NAMALWA (cell line): ENCODE results near the gene NKAIN2.
"Not testable (repeated sequence)": the region's sequence is repeated elsewhere in the genome, so short reads cannot be mapped to it uniquely, and the experiment has no call there.

Experiments
- DNase-seq: peaks from one replicate; pipeline ENCODE4 v3.0.0-alpha.2; 2015; ENCODE audit warnings: low spot score

NKAIN2 gene

DNA sequence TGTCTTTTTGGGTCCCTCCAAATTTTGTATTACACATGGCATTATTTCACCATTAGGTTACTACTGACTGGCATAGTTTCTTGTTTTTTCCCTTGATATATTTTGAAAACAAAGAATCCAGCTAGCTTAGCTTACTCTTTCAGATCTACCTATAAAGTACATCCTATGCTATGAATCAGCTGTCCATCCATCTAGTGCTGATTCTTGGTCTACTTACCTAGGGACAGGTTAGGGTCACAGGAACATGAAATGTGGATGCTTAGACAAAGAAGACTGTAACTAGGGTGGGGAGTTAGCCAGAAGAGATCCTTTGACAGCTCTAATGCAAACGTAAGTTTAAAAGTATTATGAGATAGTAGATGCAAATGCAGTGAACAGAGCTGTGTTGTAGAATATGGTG is 91.7 kb downstream of the NKAIN2 start:
- DNase-seq: no peak

DNA sequence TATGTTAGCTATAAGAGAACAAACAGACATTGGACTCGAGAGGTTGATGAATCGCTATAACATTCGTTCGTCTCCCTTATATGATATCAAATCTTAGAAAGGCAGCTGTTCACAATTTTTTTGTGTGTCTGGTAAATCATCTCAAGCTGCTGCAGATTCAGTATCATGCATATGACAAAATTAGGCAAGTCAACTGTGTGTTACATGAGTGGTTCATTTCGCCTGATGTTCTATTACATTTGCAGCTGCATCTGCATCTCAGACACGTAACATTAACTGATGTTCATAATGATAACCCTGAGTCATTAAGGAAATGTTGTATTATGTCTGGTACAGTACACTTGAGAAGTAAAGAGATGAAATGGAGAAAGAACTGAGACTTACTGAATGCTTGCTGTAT is 92.1 kb downstream of the NKAIN2 start:
- no peak for DNase-seq

DNA sequence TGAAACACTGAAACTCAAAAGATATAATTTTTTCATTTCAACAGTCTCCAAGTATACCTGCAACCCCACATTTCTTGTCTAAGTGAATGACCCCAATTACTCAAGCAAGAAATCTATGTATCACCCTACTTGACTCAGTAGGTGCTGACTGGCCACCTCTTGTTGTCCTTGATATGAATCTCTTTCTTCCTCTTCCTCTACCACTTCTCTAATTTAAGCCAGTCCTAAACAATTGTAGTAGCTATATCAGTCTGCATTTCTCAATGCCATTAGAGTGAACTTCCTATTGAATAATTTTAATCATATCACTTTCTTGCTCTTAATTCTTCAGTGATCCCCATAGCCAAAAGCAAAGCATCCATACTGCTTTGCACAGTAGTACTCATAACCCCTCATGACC is 93.2 kb downstream of the NKAIN2 start:
- no peak for DNase-seq

DNA sequence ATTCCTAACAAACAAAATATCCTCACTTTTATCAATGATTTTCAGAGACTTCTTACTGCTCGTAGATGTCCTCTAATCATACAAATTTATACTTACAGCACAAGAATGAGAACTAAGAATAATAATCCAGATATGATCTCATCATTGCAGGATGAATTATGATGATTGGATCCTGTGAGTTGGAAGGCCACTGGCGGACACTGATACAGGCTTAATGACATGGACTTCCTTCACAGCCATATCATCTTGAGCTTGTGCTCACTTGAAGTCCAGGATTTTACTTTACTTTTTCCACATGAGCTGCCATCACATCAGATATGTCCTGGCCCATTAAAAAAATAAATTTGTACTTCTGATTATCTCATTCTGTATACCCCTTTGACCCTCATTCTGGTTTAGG is 94.3 kb downstream of the NKAIN2 start:
- DNase-seq: no peak

DNA sequence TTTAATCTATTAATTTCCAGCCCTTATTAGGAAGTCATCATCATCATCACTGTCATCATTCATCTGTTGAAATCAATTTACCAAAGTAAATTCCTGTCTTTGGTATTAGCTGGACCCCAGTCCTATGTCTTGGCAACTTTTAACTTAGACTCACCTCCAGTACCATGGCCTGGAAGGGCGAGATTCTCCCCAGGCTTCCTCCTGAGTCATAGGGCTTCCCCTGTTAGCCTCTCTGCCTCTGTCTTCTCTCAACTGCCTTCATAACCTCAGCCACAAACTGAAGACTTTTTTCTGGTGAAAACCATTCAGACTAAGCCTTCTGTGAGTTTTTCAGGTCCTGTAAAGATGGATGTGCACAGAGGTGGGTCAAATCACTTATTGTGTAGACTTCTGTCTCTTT is 95.0 kb downstream of the NKAIN2 start:
- no peak for DNase-seq

DNA sequence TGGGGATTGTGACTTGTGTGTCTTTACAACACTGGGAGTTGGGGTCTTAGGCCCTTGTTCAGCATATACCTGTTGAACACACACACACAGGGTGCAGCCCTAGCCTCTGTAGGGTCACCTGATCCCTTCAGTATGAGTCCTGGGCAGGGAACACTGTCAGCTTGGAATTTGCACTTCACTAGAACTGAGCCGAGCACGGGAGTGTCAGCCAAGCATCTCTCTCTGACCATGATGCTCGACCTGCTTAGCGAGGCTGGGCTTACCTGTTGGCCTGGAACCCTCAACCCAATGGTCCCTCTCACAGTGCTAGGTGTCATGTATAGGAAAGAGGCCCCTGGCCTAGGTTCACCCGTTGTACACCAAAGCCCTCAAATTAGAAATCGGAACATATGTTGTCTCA is 96.1 kb downstream of the NKAIN2 start:
- DNase-seq: no peak

DNA sequence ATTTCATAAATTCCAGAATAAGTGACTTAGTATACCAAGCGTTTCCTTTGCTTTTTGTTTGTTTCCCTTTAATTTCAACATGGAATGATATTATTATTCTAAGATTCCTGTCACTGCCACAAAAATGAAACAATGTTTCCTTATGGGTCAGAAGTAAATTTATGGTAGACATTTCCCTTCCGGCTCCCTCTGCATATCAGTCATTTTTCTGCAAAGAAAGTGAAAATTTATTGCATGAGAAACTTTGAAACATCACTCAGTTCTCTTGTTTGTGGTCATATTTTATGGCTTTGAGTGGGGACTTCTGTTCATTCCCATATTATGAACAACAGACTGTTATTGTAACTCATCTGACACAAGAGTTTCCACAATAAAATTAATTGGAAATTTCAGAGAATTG is 97.8 kb downstream of the NKAIN2 start:
- no peak for DNase-seq

DNA sequence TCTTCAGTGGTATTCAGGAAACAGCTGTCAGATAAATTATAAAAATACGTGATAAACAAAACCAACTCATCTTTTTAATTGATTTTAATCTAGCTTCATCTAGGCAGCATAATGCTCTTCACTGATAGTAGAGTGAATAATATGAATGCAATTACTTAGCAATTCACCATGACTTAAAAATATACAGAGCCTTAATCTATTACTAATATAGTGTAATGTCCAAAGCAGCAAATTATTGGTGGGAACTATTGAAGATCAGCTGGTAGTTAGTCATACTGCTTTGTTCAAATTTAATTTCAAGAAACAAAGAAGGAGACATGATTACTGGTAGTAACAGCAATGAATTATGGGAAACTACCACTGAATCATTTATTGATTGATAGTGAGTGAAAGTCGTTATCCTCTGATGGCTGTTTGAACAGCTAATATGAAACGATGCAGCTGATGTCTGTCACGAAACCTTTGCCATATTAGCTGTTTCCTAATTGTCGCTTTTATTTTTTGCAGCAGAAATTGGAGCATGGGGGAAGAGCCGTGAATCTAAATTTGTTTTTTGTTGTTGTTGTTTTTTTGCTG is 99.2 kb downstream of the NKAIN2 start:
- DNase-seq: no peak

DNA sequence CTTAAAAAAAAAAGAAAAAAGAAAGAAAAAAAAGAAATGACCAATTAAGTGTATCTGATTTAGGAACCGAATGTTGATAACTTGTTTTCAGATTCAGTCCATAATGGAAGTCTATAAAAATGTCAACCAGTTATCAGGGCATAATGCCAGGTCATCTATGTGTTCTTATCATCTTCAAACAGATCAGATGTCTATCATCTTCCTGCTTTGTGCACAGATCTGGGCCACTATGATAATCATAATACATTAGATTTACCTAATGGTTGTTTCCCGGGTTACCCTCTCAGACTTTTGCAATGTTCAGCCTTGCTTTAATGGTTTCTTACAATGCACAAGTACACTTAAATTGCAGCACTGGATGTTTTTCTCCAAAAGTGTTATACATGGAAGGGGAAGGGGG is 100.6 kb downstream of the NKAIN2 start:
- no peak for DNase-seq

DNA sequence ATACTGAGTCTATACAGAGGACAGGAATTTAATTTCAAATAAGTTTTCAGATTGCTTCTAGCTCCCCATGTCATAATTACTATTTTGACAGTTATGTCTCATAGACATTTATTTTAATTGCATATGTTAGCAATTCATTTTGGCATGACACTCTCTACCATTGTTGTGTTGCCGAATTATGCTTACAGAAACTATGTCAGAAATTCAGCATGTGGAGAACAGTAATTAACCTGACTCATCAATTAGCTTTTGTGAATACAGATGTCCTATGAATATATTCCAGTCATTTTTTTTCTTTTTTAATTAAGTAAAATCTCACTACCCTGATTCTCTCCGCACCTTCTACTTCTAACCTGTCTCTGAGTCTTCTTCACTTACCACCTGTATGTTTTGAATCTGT is 105.1 kb downstream of the NKAIN2 start:
- DNase-seq: no peak

DNA sequence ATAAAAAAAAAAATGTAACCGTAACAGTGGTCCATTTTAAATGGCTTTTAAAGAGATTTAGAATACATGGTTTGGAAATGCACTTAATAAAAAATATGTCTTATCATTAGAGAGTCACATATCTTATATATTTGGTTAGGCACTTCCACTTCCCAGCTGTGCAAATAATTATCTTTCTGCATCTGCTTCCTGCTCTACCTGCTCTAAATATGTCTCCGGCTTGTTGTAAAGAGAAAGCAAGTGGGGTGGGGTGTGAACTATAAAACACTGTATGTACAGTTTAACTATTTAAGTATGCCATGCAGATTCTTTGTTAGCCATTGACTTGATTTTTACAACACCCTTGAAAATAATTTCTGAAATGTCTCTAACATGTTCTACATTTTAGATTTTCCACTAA is 106.3 kb downstream of the NKAIN2 start:
- no peak for DNase-seq

DNA sequence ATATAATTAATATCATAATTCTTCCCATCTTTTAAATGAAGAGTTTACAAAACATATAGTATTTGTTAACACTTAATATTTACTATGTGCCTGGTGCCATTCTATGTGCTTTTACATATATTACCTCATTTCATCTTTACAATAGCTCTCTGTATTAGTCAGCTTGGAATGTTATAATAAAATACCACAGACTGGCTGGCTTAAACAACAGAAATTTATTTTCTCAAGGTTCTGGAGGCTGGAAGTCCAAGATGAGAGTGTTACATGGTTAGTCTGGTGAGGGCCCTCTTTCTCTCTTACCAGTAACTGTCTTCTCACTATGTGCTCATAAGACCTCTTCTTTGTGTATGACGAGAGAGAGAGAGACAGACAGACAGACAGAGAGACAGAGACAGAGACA is 110.2 kb downstream of the NKAIN2 start:
- DNase-seq: no peak

DNA sequence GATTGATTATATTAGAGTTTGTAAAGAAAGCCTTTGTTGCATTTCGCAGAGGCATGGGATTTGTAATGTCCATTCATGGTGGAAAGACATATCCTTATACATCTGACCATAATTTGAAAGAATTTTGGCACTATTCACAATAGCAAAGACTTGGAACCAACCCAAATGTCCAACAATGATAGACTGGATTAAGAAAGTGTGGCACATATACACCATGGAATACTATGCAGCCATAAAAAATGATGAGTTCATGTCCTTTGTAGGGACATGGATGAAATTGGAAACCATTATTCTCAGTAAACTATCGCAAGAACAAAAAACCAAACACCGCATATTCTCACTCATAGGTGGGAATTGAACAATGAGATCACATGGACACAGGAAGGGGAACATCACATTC is 119.7 kb downstream of the NKAIN2 start:
- DNase-seq: not testable (repeated sequence)

DNA sequence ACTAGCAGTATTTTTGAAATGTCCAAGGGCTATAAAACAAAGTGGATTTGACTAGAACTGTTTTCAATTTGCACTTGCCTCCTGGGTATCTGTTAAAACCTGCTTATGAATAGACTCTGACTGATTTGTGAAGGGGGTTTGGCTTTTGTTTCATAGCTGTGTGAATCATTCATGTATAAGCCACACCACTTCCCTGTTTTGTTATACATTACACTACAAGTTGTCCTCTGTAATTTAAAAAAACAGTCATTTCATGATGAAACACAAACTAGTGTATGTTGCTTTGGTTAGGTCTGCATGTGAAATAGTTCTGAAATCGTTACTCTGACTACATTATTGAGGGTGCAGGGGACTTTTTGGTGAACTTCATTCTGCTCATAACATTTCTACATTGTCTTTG is 121.7 kb downstream of the NKAIN2 start:
- DNase-seq: no peak

DNA sequence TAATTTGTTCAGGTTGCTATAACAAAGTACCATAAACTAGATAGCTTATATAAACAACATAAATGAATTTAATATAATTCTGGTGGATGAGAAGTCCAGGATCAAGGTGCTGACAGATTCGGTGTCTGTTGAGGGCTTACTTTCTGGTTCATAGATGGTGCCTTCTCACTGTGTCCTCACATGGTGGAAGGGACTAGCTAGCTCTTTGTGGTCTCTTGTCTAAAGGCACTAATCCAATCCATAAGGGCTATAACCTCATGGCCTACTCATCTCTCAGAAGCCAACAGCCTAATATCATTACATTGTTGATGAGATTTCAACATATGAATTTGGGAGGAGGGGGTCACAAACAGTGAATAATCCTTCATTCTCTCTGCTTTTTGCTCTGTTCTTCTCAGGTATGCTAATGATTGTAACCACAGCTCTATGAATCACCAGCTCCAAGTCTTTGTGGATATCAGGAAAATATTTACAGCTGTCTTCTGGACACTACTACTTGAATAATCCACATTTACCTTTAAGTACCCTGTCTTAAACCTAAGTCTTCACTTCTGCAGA is 122.3 kb downstream of the NKAIN2 start:
- DNase-seq: no peak

DNA sequence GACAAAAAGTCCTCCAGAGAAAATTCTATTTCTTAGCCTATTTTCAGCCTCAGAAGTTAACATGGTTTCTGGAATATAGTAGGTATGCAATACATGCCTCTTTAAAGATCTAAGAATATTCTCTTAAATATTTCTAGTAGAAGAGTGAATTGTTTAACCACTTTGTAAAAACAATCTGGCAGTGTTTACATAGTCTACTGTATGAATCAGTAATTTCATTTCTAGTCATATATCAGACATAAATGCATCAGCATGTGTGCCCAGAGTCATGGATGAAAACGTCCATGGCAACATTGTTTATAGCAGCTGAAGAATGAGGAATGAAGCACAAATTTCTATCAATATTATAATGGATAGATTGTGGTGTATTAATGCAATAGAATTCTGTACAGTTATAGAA is 124.9 kb downstream of the NKAIN2 start:
- no peak for DNase-seq

DNA sequence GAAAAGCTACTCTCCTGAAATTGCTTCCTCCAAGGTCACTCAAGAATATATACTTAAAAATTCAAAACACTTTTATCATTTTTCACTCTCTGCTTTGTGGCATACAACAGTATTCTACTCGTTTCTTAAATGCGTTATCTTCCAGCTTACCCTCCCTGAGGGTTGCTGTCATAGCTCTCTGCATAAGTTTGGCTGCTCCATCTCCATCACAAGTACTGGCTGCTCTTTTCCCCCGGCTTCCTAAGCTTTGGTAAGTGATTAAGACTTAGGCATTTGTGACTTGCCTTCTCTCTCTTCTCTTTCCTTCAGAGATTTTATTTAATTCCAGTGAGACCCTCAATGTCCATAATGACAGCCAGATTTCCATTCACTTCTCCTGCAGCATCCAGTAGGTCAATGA is 128.3 kb downstream of the NKAIN2 start:
- no peak for DNase-seq

DNA sequence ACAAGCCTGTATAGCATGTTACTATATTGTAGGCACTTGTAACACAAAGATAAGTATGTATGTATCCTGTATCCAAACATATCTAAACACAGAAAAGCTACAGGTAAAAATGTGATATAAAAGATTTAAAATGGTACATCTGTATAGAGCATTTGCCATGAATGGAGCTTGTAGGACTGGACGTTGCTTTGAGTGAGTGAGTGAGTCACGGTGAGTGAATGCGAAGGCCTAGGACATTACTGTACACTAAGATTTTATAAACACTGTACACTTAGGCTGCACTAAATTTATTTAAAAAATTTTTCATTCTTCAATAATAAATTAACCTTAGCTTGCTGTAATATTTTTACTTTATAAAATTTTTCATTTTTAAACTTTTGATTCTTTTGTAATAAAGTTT is 136.9 kb downstream of the NKAIN2 start:
- DNase-seq: no peak

DNA sequence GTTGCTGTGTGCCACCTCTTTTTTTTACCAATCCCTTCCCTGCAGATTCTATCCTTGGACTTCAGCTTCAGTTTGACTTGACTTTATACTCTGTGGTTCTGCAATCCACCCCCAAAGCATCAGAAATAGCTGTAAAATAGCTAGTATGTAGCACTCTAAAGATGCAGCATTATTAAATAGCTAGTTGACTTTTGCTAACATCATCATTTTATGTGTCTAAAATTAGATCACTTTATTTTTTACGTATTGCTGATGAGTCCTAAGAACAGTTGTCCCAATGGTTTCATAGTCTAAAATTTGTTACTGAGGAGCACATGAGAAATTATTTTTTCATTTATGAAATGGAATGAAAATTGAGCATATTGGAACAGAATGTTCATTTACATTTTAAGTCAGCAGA is 138.2 kb downstream of the NKAIN2 start:
- DNase-seq: no peak

DNA sequence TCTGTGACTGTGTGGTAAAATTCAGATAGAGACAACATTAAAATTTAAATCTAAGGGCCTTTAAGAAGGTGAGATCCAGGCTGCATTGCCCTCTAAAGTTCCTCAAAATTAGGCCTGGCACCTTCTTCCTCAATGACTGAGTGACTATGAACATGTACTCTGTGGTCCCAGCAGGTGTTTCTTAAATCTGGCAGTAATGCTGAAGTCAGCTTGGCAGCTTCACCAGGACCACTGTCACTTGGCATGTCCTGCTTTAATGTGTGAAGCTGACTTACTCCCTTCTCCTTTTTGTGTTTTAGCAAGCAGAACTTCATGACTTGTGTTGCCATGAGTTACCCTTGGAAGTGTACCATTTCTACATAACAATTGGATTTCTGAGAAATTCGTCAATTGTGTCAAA is 141.7 kb downstream of the NKAIN2 start:
- DNase-seq: no peak

DNA sequence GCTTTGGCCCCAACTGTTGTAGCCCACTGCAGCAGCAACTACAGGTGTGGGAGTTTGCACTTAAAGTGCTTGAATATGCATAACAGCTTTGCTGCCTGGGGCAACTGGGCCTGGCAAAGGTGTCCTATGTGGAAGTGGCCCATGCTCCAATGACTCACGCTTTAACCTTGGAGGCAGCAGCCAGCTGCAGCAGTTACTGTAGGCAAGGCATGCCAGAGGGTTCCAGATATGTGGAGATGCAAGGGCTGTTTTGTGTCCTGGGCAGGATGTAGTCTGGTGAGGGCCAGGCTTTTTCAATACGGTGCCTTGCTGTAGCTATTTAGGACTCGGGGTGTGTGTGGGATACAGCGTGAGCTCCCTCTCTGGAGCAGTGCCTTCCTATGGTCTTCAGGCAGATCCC is 150.3 kb downstream of the NKAIN2 start:
- DNase-seq: no peak

DNA sequence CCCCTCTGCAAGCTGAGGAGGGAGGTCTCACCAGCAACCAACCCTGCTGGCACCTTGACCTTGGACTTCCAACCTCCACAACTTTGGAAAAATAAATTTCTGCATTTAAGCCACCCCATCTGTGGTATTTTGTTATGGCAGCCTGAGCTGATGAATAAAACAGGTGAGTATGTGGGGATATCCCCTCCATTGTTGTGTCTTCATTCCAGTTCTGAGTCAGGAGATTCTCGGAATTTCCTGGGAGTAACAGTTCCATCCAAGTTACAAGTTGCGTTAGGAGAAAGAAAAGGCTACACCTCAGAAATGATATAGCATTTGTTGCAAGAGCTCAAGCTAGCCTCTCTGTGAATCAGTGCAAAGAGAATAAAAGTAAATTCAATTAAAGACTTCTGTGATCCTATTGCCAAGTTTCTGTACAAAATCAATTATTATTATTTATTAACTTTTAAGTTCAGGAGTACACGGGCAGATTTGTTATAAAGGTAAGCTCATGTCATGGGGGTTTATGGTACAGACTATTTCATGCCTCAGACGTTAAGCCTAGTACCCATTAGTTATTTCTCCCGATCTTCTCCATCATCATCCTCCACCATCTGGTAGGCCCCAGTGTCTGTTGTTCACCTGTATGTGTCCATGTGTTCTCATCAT is 153.0 kb downstream of the NKAIN2 start:
- no peak for DNase-seq

DNA sequence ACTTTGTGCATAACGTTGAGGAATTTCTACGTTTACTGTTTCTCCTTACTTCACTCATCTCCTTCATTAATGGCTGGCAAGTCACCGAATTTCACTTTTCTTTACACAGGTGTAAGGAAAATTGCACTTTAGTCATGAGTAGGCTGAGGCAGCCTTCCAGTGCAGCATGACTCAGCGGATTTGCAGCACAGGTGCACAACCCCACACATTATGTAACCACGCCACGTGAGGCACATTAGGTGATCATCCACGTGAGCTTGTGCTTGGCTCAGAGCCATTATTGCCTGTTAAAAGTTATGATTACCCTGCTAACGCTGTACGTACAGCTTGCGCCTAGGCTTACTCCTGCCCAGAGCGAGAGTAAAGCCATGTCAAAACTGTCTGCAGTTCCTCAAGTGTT is 158.8 kb downstream of the NKAIN2 start:
- no peak for DNase-seq

DNA sequence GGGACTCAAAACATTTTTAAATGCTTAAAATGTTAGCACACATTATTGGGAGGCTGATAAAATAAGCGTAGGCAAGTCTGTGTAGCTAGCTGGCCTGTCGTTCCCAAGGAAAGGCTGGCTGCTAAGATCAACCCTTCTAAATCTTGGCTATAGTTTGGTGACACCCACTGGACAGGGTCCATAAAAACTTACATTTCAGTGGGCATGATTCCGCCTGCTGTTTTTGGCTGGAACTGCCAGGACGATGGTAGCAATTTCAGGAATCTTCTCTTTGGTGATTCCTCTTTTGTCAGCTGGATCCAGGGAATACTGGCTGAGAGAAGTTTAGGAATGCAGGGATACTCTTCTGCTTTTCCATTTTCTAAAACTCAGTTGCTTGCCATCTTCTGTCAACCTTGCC is 162.2 kb downstream of the NKAIN2 start:
- DNase-seq: no peak
